Measurements from ENCODE around the gene ENKD1. TPM values are rescaled to one million over a fixed set of nuclear protein-coding genes. Genes with fewer than 3 reads are reported as not detected.

Gene ENKD1
- total and polyA plus RNA-seq, 10 of the 15 experiments (the other 5 are each of a cell fraction or from before 2014, with no cell fraction given), result 0.19 to 8.1 (median 2.8) TPM

- Histone ChIP-seq H2AFZ (ENCODE audit: control insufficient read depth, low read depth, low read length) (no peak overlapping the region; the same call in 1 of the 2 replicates), H4K20me1 (ENCODE audit: control insufficient read depth, insufficient read depth) (no peaks in the 10 kb centered on the region), H3K27ac (ENCODE audit: control insufficient read depth, insufficient read depth) (no peak overlapping the region), H3K9me3 (replicated peaks; ENCODE audit: control insufficient read depth, insufficient read depth, low read length) (no peaks in the 10 kb centered on the region), H3K4me2 (ENCODE audit: control insufficient read depth, insufficient read depth) (no peak overlapping the region), H3K9ac (ENCODE audit: control insufficient read depth, insufficient read depth, low read length) (no peak overlapping the region), H3K4me1 (ENCODE audit: control insufficient read depth, insufficient read depth, low read length) (peaks cover 31% of the 10 kb centered on the region), H3K4me3 (no peak overlapping the region), H3K79me2 (ENCODE audit: control insufficient read depth, insufficient read depth, low read length) (no peaks in the 10 kb centered on the region), H3K27me3 (replicated peaks in 1 of 2; ENCODE audit: control insufficient read depth in 2 of 2, insufficient read depth in 2 of 2, low read length in 1 of 2) (no peaks in the 10 kb centered on the region), H3K36me3 (ENCODE audit: control insufficient read depth in 2 of 2, insufficient read depth in 2 of 2, low read length in 1 of 2) (no peaks in the 10 kb centered on the region)
- CTCF ChIA-PET, result interaction anchor here (0.6 to 11.9 kb wide), 42 partner anchors 11 to 408 kb away, joined by 3 to 196 read pairs (median 4); partner anchors contain the start of genes ACD, ATP6V0D1, DDX28 and DUS2
- in situ Hi-C loops (cut with MboI) (no loop called here), intact Hi-C loops (cut with micrococcal nuclease; ENCODE audit: unreplicated experiment) (loop anchor here (1.0 to 5.0 kb wide), 4 partner anchors 45 to 256 kb away; partner anchors contain the start of genes GFOD2, RANBP10 and TSNAXIP1)
- DNase-seq (ENCODE audit: low read depth, low spot score) (no peak), ATAC-seq (no peak), FAIRE-seq (no peak)
- RAD21 ChIA-PET (ENCODE audit: unreplicated experiment), result interaction anchor here (0.8 to 3.1 kb wide), 16 partner anchors 9 to 256 kb away, joined by 3 to 19 read pairs (median 4); partner anchors contain the start of genes EDC4, GFOD2, NUTF2 and RANBP10
- SMC1A ChIA-PET (ENCODE audit: uncharacterized antibody, unreplicated experiment), result interaction anchor here (0.6 to 2.2 kb wide), 12 partner anchors 22 to 257 kb away, joined by 3 to 8 read pairs (median 4); partner anchors contain the start of gene CTCF
- BruUV-seq (replicated peaks), result no TSS peak
- POLR2A ChIA-PET, result interaction anchor here (0.9 kb wide), 1 partner anchor 14 kb away, joined by 3 read pairs; no protein-coding TSS in a partner anchor
- TF ChIP-seq RFX5 (IDR thresholded peaks at IDR 0.05; ENCODE audit: low read depth, low read length), result no peak
- TF ChIP-seq ESRRA (IDR thresholded peaks at IDR 0.05; ENCODE audit: low read length), result no peak
- TF ChIP-seq HCFC1 (IDR thresholded peaks at IDR 0.05; ENCODE audit: low read length), result no peak
- no peak for TF ChIP-seq ZBED1 (IDR thresholded peaks at IDR 0.05; ENCODE audit: borderline replicate concordance)
- TF ChIP-seq MEF2B (IDR thresholded peaks at IDR 0.05; ENCODE audit: partially characterized antibody, poor library complexity, severe bottlenecking), result no peak
- no peak for TF ChIP-seq TARDBP (IDR thresholded peaks at IDR 0.05; ENCODE audit: borderline replicate concordance)
- no peak for TF ChIP-seq POLR2A (IDR thresholded peaks at IDR 0.05; ENCODE audit: low read depth, low read length)
- no peak for TF ChIP-seq YY1 (IDR thresholded peaks at IDR 0.05; ENCODE audit: low read depth, low read length)
- no peak for TF ChIP-seq CHD2 (IDR thresholded peaks at IDR 0.05; ENCODE audit: borderline replicate concordance, low read depth, low read length)
- TF ChIP-seq ATF2 (IDR thresholded peaks at IDR 0.05; ENCODE audit: low read length), result no peak
- TF ChIP-seq EP300 (IDR thresholded peaks at IDR 0.05; ENCODE audit: borderline replicate concordance in 1 of 2, control insufficient read depth in 1 of 2, low read depth in 2 of 2, low read length in 2 of 2), result no peak
- TF ChIP-seq ATF7 (IDR thresholded peaks at IDR 0.05; ENCODE audit: low read depth), result no peak
- TF ChIP-seq IKZF1 (conservative IDR thresholded peaks at IDR 0.05), result no peak
- no peak for TF ChIP-seq MYC (IDR thresholded peaks at IDR 0.05; ENCODE audit: insufficient read depth, insufficient read length, insufficient replicate concordance, low read length, severe bottlenecking)
- WGBS (ENCODE audit: insufficient coverage, insufficient replicate concordance, low lambda C conversion rate, missing lambda C conversion rate), result 0% methylated on average over 4 of the region's 4 CpGs
These were observed 5.8 kb upstream of the ENKD1 start for GRCh38 chr16:67672306-67672705.

Data from GM12878 (cell line).